ENCODE measurements around the gene AIFM2.

The AIFM2 gene

GRCh38 chr10:70120417-70120816 is 12.2 kb downstream of the AIFM2 start:
- no peak for DNase-seq
- TF ChIP-seq CTCF (IDR thresholded peaks at IDR 0.05; ENCODE audit: low read depth, low read length), result no peak
- Histone ChIP-seq H3K27me3 (ENCODE audit: insufficient read depth, low read depth, severe bottlenecking) (no peaks in the 10 kb centered on the region), H3K36me3 (peaks cover 13% of the 10 kb centered on the region; the same call in 1 of the 2 replicates), H3K27ac (no peak overlapping the region), H3K4me3 (ENCODE audit: low read depth, low read length) (no peak overlapping the region), H3K9me3 (ENCODE audit: severe bottlenecking) (no peaks in the 10 kb centered on the region)

GRCh38 chr10:70119623-70120022 is 13.0 kb downstream of the AIFM2 start:
- no peak overlapping the region for H3K27ac ChIP-seq
- H3K4me3 ChIP-seq (ENCODE audit: low read depth, low read length), result no peak overlapping the region
- no peak for TF ChIP-seq CTCF (IDR thresholded peaks at IDR 0.05; ENCODE audit: low read depth, low read length)
- H3K27me3 ChIP-seq (ENCODE audit: insufficient read depth, low read depth, severe bottlenecking), result no peaks in the 10 kb centered on the region
- no peak for DNase-seq
- no peaks in the 10 kb centered on the region for H3K9me3 ChIP-seq (ENCODE audit: severe bottlenecking)
- H3K36me3 ChIP-seq, result peaks cover 19% of the 10 kb centered on the region

GRCh38 chr10:70119197-70119596 is 13.4 kb downstream of the AIFM2 start:
- no peak for TF ChIP-seq CTCF (IDR thresholded peaks at IDR 0.05; ENCODE audit: low read depth, low read length)
- H3K27me3 ChIP-seq (ENCODE audit: insufficient read depth, low read depth, severe bottlenecking), result no peaks in the 10 kb centered on the region
- no peak overlapping the region for H3K4me3 ChIP-seq (ENCODE audit: low read depth, low read length)
- H3K36me3 ChIP-seq, result peaks cover 23% of the 10 kb centered on the region
- H3K9me3 ChIP-seq (ENCODE audit: severe bottlenecking), result no peaks in the 10 kb centered on the region
- H3K27ac ChIP-seq, result no peak overlapping the region
- DNase-seq, result no peak

- TF ChIP-seq CTCF (IDR thresholded peaks at IDR 0.05; ENCODE audit: low read depth, low read length), result no peak
- Histone ChIP-seq H3K36me3 (peaks cover 33% of the 10 kb centered on the region), H3K4me3 (ENCODE audit: low read depth, low read length) (no peak overlapping the region), H3K9me3 (ENCODE audit: severe bottlenecking) (no peaks in the 10 kb centered on the region), H3K27me3 (ENCODE audit: insufficient read depth, low read depth, severe bottlenecking) (no peaks in the 10 kb centered on the region), H3K27ac (no peak overlapping the region)
- DNase-seq, result no peak
These were observed 14.4 kb downstream of the AIFM2 start for GRCh38 chr10:70118196-70118595.

- TF ChIP-seq CTCF (IDR thresholded peaks at IDR 0.05; ENCODE audit: low read depth, low read length), result no peak
- peaks cover 39% of the 10 kb centered on the region for H3K36me3 ChIP-seq
These were observed 15.0 kb downstream of the AIFM2 start for GRCh38 chr10:70117646-70118045.

GRCh38 chr10:70115948-70116682 is 16.5 kb downstream of the AIFM2 start:
- Histone ChIP-seq H3K27ac (peak overlapping the region; percentile 56), H3K9me3 (ENCODE audit: severe bottlenecking) (no peaks in the 10 kb centered on the region), H3K27me3 (ENCODE audit: insufficient read depth, low read depth, severe bottlenecking) (no peaks in the 10 kb centered on the region), H3K4me3 (ENCODE audit: low read depth, low read length) (no peak overlapping the region), H3K36me3 (peaks cover 52% of the 10 kb centered on the region)
- peak; percentile 77 for TF ChIP-seq CTCF (IDR thresholded peaks at IDR 0.05; ENCODE audit: low read depth, low read length)
- DNase-seq, result peak; percentile 71

More at GRCh38 chr10:70117646-70118045, 15.0 kb downstream of the AIFM2 start:
- DNase-seq, result no peak
- H3K27me3 ChIP-seq (ENCODE audit: insufficient read depth, low read depth, severe bottlenecking), result no peaks in the 10 kb centered on the region
- H3K9me3 ChIP-seq (ENCODE audit: severe bottlenecking), result no peaks in the 10 kb centered on the region
- no peak overlapping the region for H3K4me3 ChIP-seq (ENCODE audit: low read depth, low read length)
- no peak overlapping the region for H3K27ac ChIP-seq

All from WERI-Rb-1 (cell line).